Neuronal stem cell (in vitro differentiated cells): ENCODE measurements around the gene AGTPBP1.
A peak's percentile ranks its signal among the peaks of the same experiment; 100 is the strongest.

Experiments
- DNase-seq: peaks from one replicate; pipeline ENCODE4 v3.0.0-alpha.2; 2013; ENCODE audit warnings: low spot score
- H2AFZ ChIP-seq: one replicate; pipeline ENCODE4 v1.6.1; 2013; ENCODE audit warnings: mild to moderate bottlenecking, low read length, inconsistent platforms
- H2AK5ac ChIP-seq: 2 replicates; pipeline ENCODE4 v1.6.1; 2013; ENCODE audit warnings: low read depth, mild to moderate bottlenecking, inconsistent platforms, low read length, moderate library complexity, mixed read lengths
- H2BK120ac ChIP-seq: 2 replicates; pipeline ENCODE4 v1.6.1; 2013; ENCODE audit warnings: low read depth, mild to moderate bottlenecking, inconsistent platforms, low read length, moderate library complexity, mixed read lengths
- H2BK12ac ChIP-seq: one replicate; pipeline ENCODE4 v1.6.1; 2013; ENCODE audit warnings: low read length, inconsistent platforms
- H2BK15ac ChIP-seq: 2 replicates; pipeline ENCODE4 v1.6.1; 2013; ENCODE audit warnings: mild to moderate bottlenecking, low read length, inconsistent platforms, mixed read lengths
- H2BK5ac ChIP-seq: one replicate; pipeline ENCODE4 v1.6.1; 2013; ENCODE audit warnings: inconsistent platforms, mild to moderate bottlenecking, low read length, moderate library complexity
- H3K14ac ChIP-seq: one replicate; pipeline ENCODE4 v1.6.1; 2013; ENCODE audit warnings: low read length, inconsistent platforms
- H3K18ac ChIP-seq: 2 replicates; pipeline ENCODE4 v1.6.1; 2013; ENCODE audit warnings: low read length, inconsistent platforms
- H3K23ac ChIP-seq: 2 replicates; pipeline ENCODE4 v1.6.1; 2013; ENCODE audit warnings: low read depth, mild to moderate bottlenecking, mixed read lengths, low read length, inconsistent platforms; ENCODE audit not compliant: poor library complexity
- H3K27ac ChIP-seq: replicated peaks from 3 replicates; pipeline ENCODE4 v1.5.1; 2013; ENCODE audit warnings: low read length, inconsistent platforms
- H3K27me3 ChIP-seq, 3 experiments: 2 replicates each; pipeline ENCODE4 v1.6.1; 2013; ENCODE audit warnings: low read length in 3 of 3, mild to moderate bottlenecking in 2 of 3, inconsistent platforms in 1 of 3, low read depth in 1 of 3, mixed read lengths in 1 of 3, moderate library complexity in 1 of 3; ENCODE audit not compliant: control insufficient read depth in 3 of 3, insufficient read depth in 3 of 3
- H3K36me3 ChIP-seq, 2 donors: replicated peaks in 1 of 2; 2 replicates each; pipeline ENCODE4 v1.6.1; 2013; ENCODE audit warnings: low read length in 2 of 2; ENCODE audit not compliant: control insufficient read depth in 2 of 2, insufficient read depth in 2 of 2
- H3K4ac ChIP-seq: 2 replicates; pipeline ENCODE4 v1.6.1; 2013; ENCODE audit warnings: inconsistent platforms, mild to moderate bottlenecking, low read length, moderate library complexity
- H3K4me1 ChIP-seq, 2 donors: 1 replicate in 1 of 2; 2 replicates in 1 of 2; pipeline ENCODE4 v1.6.1; 2013; ENCODE audit warnings: low read length in 2 of 2, low read depth in 1 of 2; ENCODE audit not compliant: control insufficient read depth in 2 of 2, insufficient read depth in 1 of 2
- H3K4me2 ChIP-seq: one replicate; pipeline ENCODE4 v1.6.1; 2013; ENCODE audit warnings: mild to moderate bottlenecking, low read length, inconsistent platforms; ENCODE audit not compliant: insufficient read depth, poor library complexity, severe bottlenecking
- H3K4me3 ChIP-seq, 2 donors: 2 replicates each; pipeline ENCODE4 v1.5.1; 2013; ENCODE audit warnings: low read length in 2 of 2, mild to moderate bottlenecking in 2 of 2, inconsistent platforms in 1 of 2, moderate library complexity in 1 of 2
- H3K79me1 ChIP-seq: one replicate; pipeline ENCODE4 v1.6.1; 2013; ENCODE audit warnings: low read depth, mild to moderate bottlenecking, inconsistent platforms, low read length, moderate library complexity
- H3K9ac ChIP-seq: one replicate; pipeline ENCODE4 v1.6.1; 2013; ENCODE audit warnings: mild to moderate bottlenecking, low read depth, low read length, inconsistent platforms; ENCODE audit not compliant: poor library complexity
- H3K9me3 ChIP-seq, 2 donors: replicated peaks in 1 of 2; 2 replicates each; pipeline versions ENCODE3 to v1.6.1; 2013; ENCODE audit warnings: low read length in 2 of 2, mild to moderate bottlenecking in 2 of 2, inconsistent platforms in 1 of 2, low read depth in 1 of 2, mixed read lengths in 1 of 2, moderate library complexity in 1 of 2; ENCODE audit not compliant: control insufficient read depth in 2 of 2, insufficient read depth in 1 of 2
- H4K8ac ChIP-seq: one replicate; pipeline ENCODE4 v1.6.1; 2013; ENCODE audit warnings: low read depth, mild to moderate bottlenecking, inconsistent platforms, low read length, moderate library complexity
- H4K91ac ChIP-seq: one replicate; pipeline ENCODE4 v1.6.1; 2013; ENCODE audit warnings: low read length, low read depth, mild to moderate bottlenecking, inconsistent platforms; ENCODE audit not compliant: poor library complexity
- WGBS, 2 donors: extraction: QIAGEN DNeasy Blood & Tissue Kit; methylation state at CpG; one replicate each; pipeline ENCODE4 v1.1.7; 2013; ENCODE audit warnings: missing lambda C conversion rate in 2 of 2, mixed read lengths in 1 of 2; ENCODE audit not compliant: insufficient read length in 2 of 2, insufficient replicate concordance in 1 of 2; ENCODE audit errors: extremely low coverage in 2 of 2; 5-methylcytosine and 5-hydroxymethylcytosine counted together

Gene AGTPBP1

DNA sequence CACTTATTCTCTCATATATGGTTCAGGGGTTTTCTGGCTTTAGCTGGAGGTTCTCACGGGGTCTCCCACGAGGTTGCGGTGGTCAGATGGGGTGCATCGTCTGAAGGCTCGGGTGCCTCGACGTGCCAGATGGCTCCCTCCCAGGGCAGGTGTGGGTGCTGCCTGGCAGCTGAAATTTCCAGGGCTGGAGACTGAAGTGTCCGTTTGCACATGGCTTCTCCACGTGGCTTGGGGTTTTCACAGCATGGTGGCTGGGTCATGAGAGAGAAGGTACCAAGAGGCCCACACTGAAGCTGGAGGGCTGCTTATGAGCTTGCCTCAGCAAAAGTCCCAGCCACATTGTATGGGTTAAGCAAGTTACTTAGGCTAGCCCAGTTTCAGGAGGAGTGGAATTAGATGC, 218.6 kb downstream of the AGTPBP1 start:
- H4K8ac ChIP-seq = no peak overlapping the region
- H3K4me1 ChIP-seq = peaks cover 2 to 7% of the 10 kb centered on the region in 2 donors
- no peaks in the 10 kb centered on the region for H3K79me1 ChIP-seq
- H3K18ac ChIP-seq = peak overlapping the region; percentile 7
- H3K4ac ChIP-seq = no peak overlapping the region
- no CpG with 5 or more reads among the region's 9 CpGs for WGBS, 2 donors
- H4K91ac ChIP-seq = no peak overlapping the region
- no peak overlapping the region for H2AK5ac ChIP-seq
- H2BK15ac ChIP-seq = no peak overlapping the region
- H3K9me3 ChIP-seq = no peaks in the 10 kb centered on the region
- no peak overlapping the region for H3K4me3 ChIP-seq
- H2BK120ac ChIP-seq = no peak overlapping the region
- no peak overlapping the region for H3K9ac ChIP-seq
- no peak overlapping the region for H3K4me2 ChIP-seq
- no peak overlapping the region for H3K23ac ChIP-seq
- DNase-seq = no peak
- H2AFZ ChIP-seq = peak overlapping the region; percentile 68
- H2BK12ac ChIP-seq = no peak overlapping the region
- H3K36me3 ChIP-seq = no peaks in the 10 kb centered on the region
- H3K14ac ChIP-seq = peak overlapping the region; percentile 3
- H2BK5ac ChIP-seq = no peak overlapping the region
- H3K27me3 ChIP-seq = peaks cover 0 to 14% (median 0%) of the 10 kb centered on the region in 3 experiments
- no peak overlapping the region for H3K27ac ChIP-seq

DNA sequence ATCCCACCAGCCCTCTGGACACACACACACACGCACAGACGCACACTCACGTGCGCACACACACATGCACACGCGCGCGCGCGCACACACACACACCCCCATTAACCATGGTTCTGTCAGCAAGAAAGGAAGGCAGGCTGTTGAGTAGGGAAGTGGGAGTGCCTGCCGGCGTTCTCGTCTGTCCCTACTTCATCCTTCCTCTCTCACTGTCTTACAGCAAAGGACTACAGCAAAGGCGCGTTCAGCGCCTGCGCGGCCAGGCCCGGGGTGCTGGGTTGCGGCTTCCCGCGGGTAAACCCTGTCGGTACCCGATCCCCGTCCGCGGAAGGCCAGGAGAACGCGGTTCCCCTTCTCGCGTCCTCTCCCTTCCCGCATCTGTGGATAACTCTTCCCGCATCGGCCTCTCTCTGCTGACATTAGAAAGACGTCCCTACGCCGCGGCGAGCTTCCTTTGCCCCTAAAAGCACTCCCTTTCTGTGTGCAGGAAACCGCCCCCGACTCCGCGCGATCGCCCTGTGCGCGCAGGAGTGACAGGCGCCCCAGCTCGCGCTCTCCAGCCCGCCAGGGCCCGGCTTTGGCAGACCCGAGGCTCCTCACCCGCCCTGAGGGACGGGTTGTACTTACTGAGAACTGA, 219.2 kb downstream of the AGTPBP1 start:
- peak overlapping the region; percentile 91 for H3K18ac ChIP-seq
- H2AK5ac ChIP-seq = no peak overlapping the region
- no peak overlapping the region for H4K8ac ChIP-seq
- H2BK120ac ChIP-seq = peak overlapping the region; percentile 29
- no peaks in the 10 kb centered on the region for H3K9me3 ChIP-seq
- H4K91ac ChIP-seq = no peak overlapping the region
- peak; percentile 26 for DNase-seq
- peak overlapping the region; percentile 68 for H2AFZ ChIP-seq
- no peak overlapping the region for H2BK12ac ChIP-seq
- no peak overlapping the region for H3K4ac ChIP-seq
- H3K14ac ChIP-seq = peak overlapping the region; percentile 39
- no peak overlapping the region for H3K27ac ChIP-seq
- H3K27me3 ChIP-seq = peaks cover 0 to 14% (median 0%) of the 10 kb centered on the region in 3 experiments
- peak overlapping the region; percentile 88 for H3K9ac ChIP-seq
- H3K4me1 ChIP-seq = peaks cover 0 to 6% of the 10 kb centered on the region in 2 donors
- no peak overlapping the region for H3K23ac ChIP-seq
- H2BK5ac ChIP-seq = no peak overlapping the region
- WGBS, 2 donors = no CpG with 5 or more reads among the region's 55 CpGs
- H3K4me3 ChIP-seq = peak overlapping the region; percentile 28 to 77
- H3K4me2 ChIP-seq = peak overlapping the region; percentile 67
- no peaks in the 10 kb centered on the region for H3K79me1 ChIP-seq
- H3K36me3 ChIP-seq = no peaks in the 10 kb centered on the region
- no peak overlapping the region for H2BK15ac ChIP-seq

DNA sequence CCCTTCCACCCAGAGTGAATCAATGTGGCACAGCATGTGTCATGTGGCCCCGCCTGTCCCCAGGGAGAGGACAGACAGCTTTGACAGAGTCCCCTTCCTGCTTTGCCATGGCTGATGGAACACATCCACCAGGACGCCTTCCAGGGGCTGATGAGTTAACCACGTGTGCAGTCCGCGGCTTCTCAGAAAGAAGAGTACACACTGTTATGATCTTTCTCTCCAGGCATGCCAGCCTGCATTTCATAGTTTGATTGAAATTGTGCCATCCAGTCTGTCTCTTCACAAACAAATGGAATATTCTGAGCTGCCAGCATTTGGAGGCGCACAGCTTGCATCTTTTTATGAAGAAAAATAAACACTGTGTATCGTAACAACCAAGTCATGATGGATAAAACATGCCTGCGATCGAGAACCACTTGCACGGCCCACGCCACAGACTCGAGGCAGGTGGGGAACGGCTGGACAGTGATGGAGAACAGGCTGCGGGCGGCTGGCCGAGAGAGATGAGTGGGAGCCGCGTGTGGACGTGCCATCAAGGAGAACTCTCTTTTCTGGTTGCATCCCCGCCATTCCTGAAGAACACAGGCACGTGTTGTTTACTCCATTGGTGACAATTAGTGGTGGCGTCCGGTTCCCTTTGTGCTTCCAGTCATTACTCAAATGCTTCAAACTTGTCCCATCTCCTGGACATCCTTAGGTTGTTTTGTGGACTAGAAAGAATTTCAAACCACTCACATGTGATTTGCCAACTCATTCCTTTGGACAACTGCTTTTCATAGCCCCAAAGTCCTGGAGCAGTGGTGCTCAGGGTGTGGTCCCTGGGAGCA, 220.2 kb downstream of the AGTPBP1 start:
- no peak overlapping the region for H3K18ac ChIP-seq
- H2BK12ac ChIP-seq = no peak overlapping the region
- DNase-seq = no peak
- H3K36me3 ChIP-seq = no peaks in the 10 kb centered on the region
- no peak overlapping the region for H2BK5ac ChIP-seq
- peaks cover 0 to 14% (median 0%) of the 10 kb centered on the region in 3 experiments for H3K27me3 ChIP-seq
- H2BK15ac ChIP-seq = no peak overlapping the region
- H3K4me1 ChIP-seq = peaks cover 0 to 6% of the 10 kb centered on the region in 2 donors
- no peak overlapping the region for H3K4me3 ChIP-seq
- no peak overlapping the region for H3K4ac ChIP-seq
- H3K9me3 ChIP-seq = no peaks in the 10 kb centered on the region
- no peak overlapping the region for H2AK5ac ChIP-seq
- no peak overlapping the region for H4K8ac ChIP-seq
- no peak overlapping the region for H4K91ac ChIP-seq
- H3K14ac ChIP-seq = no peak overlapping the region
- H3K23ac ChIP-seq = no peak overlapping the region
- H3K4me2 ChIP-seq = no peak overlapping the region
- H2AFZ ChIP-seq = no peak overlapping the region
- H2BK120ac ChIP-seq = no peak overlapping the region
- no peaks in the 10 kb centered on the region for H3K79me1 ChIP-seq
- no peak overlapping the region for H3K27ac ChIP-seq
- H3K9ac ChIP-seq = no peak overlapping the region
- no CpG with 5 or more reads among the region's 23 CpGs for WGBS, 2 donors

DNA sequence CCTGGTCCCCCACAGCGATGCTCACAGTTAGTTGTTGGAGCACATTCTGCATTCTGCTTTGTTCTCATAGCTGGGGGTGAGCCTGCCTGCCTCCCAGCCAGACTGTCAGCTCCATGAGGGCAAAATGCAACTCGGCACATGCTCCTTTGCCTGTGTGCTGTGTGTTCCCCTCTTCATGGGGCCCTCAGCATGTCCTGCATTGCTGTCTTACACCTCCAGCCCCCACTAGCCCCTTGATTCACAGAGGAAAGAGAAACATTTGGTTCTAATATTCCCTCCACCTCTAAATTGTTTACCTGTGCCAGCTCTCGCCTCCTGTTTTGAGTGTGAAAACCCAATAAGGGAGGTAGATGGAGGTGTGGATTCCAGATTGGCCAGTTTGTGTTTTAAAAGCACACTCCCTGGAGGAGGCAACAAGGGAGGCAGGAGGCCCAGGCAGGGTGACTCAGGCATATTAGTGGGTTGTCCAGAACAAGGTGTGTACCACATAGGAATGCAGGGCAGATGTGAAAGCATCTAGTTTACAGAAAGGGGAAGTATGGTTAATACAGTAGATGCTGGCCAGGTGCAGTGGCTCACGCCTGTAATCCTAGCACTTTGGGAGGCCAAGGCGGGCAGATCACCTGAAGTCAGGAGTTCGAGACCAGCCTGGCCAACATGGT, 224.6 kb downstream of the AGTPBP1 start:
- Histone ChIP-seq H2AFZ (no peak overlapping the region), H3K27me3 (peaks cover 0 to 2% (median 0%) of the 10 kb centered on the region in 3 experiments), H3K9ac (no peak overlapping the region), H3K18ac (no peak overlapping the region), H2BK120ac (no peak overlapping the region), H3K4ac (no peak overlapping the region), H2BK12ac (no peak overlapping the region), H4K8ac (no peak overlapping the region), H3K23ac (no peak overlapping the region), H2AK5ac (no peak overlapping the region), H3K14ac (no peak overlapping the region), H3K4me3 (no peak overlapping the region), H3K36me3 (no peaks in the 10 kb centered on the region), H3K79me1 (no peaks in the 10 kb centered on the region), H3K4me2 (no peak overlapping the region), H3K9me3 (no peaks in the 10 kb centered on the region), H2BK15ac (no peak overlapping the region), H4K91ac (no peak overlapping the region), H2BK5ac (no peak overlapping the region), H3K27ac (no peak overlapping the region), H3K4me1 (peaks cover 0 to 9% of the 10 kb centered on the region in 2 donors)
- WGBS, 2 donors = no CpG with 5 or more reads among the region's 6 CpGs
- DNase-seq = no peak
